Thymus (tissue), 11 donors: ENCODE results near the gene IL1RL2. TPM values are rescaled to one million over a fixed set of nuclear protein-coding genes. Genes with fewer than 3 reads are reported as not detected.

Experiments used
- DNase-seq, 9 donors: peaks; one replicate each; pipeline ENCODE4 v3.0.0-alpha.2; 2013; ENCODE audit warnings: low spot score in 9 of 9, low read depth in 6 of 9, missing footprints in 1 of 9
- H3K27ac ChIP-seq, 2 donors: one replicate each; pipeline ENCODE4 v1.5.1; 2013; ENCODE audit warnings: control low read depth in 1 of 2, low read depth in 1 of 2, low read length in 1 of 2, mild to moderate bottlenecking in 1 of 2, moderate library complexity in 1 of 2
- H3K27me3 ChIP-seq, 2 donors: one replicate each; pipeline ENCODE4 v1.5.1; 2013; ENCODE audit warnings: low read length in 1 of 2; ENCODE audit not compliant: control insufficient read depth in 2 of 2, insufficient read depth in 1 of 2
- H3K36me3 ChIP-seq, 2 donors: one replicate each; pipeline ENCODE4 v1.5.1; 2013; ENCODE audit warnings: low read length in 1 of 2, mild to moderate bottlenecking in 1 of 2, moderate library complexity in 1 of 2; ENCODE audit not compliant: control insufficient read depth in 2 of 2, insufficient read depth in 2 of 2
- H3K4me1 ChIP-seq, 2 donors: one replicate each; pipeline ENCODE4 v1.5.1; 2013; ENCODE audit warnings: low read length in 2 of 2; ENCODE audit not compliant: control insufficient read depth in 2 of 2, insufficient read depth in 2 of 2
- H3K4me3 ChIP-seq, 2 donors: one replicate each; pipeline ENCODE4 v1.5.1; 2013; ENCODE audit warnings: low read length in 2 of 2, control low read depth in 1 of 2, mild to moderate bottlenecking in 1 of 2
- H3K9me3 ChIP-seq, 2 donors: one replicate each; pipeline ENCODE4 v1.5.1; 2013; ENCODE audit warnings: low read length in 1 of 2, mild to moderate bottlenecking in 1 of 2; ENCODE audit not compliant: control insufficient read depth in 2 of 2, insufficient read depth in 1 of 2
- WGBS: extraction: QIAGEN DNeasy Blood & Tissue Kit; methylation state at CpG from one replicate; pipeline ENCODE4 v1.1.7; 2013; 5-methylcytosine and 5-hydroxymethylcytosine counted together
- polyA plus RNA-seq: library from polyadenylated mRNA; stranded (reverse); fragments of 200-250 nt; gene quantifications from one replicate; pipeline ENCODE4 v1.2.3, GENCODE V29; 2013
- total RNA-seq: library from RNA; stranded (reverse); fragments of 120-200 nt; gene quantifications from one replicate; pipeline ENCODE4 v1.2.4, GENCODE V29; 2013
- donor health status: healthy.

IL1RL2 gene
- total and polyA plus RNA-seq, 2 donors, result 0.19 to 1.1 TPM

GRCh38 chr2:102187496-102188150 is 800 bp downstream of the IL1RL2 start:
- Histone ChIP-seq H3K27ac (no peak overlapping the region), H3K4me1 (peaks cover 0 to 6% of the 10 kb centered on the region in 2 donors), H3K27me3 (peaks cover 5 to 35% of the 10 kb centered on the region in 2 donors), H3K9me3 (no peaks in the 10 kb centered on the region), H3K4me3 (peak overlapping the region; percentile 30 to 39), H3K36me3 (no peaks in the 10 kb centered on the region)
- DNase-seq, result peak in 5 of 9 donors; percentile 6 to 37 (median 12)
- 11% methylated on average over 50 of the region's 50 CpGs for WGBS

- no peaks in the 10 kb centered on the region for H3K36me3 ChIP-seq
- no peak overlapping the region for H3K4me3 ChIP-seq
- WGBS, result 94% methylated on average over 10 of the region's 10 CpGs
- no peak for DNase-seq
- H3K27ac ChIP-seq, result no peak overlapping the region
- H3K9me3 ChIP-seq, result no peaks in the 10 kb centered on the region
- peaks cover 0 to 6% of the 10 kb centered on the region in 2 donors for H3K4me1 ChIP-seq
- peaks cover 5 to 35% of the 10 kb centered on the region in 2 donors for H3K27me3 ChIP-seq
These were observed 3.7 kb downstream of the IL1RL2 start for GRCh38 chr2:102190430-102191107.

- H3K4me3 ChIP-seq, result no peak overlapping the region
- no peak for DNase-seq
- H3K4me1 ChIP-seq, result peaks cover 0 to 6% of the 10 kb centered on the region in 2 donors
- no peaks in the 10 kb centered on the region for H3K36me3 ChIP-seq
- H3K27me3 ChIP-seq, result peaks cover 5 to 30% of the 10 kb centered on the region in 2 donors
- 97% methylated on average over 1 of the region's 1 CpG for WGBS
- no peaks in the 10 kb centered on the region for H3K9me3 ChIP-seq
- no peak overlapping the region for H3K27ac ChIP-seq
These were observed 4.7 kb downstream of the IL1RL2 start for GRCh38 chr2:102191501-102191900.

- Histone ChIP-seq H3K9me3 (no peaks in the 10 kb centered on the region), H3K36me3 (no peaks in the 10 kb centered on the region), H3K27me3 (peaks cover 0 to 14% of the 10 kb centered on the region in 2 donors), H3K4me1 (peaks cover 0 to under 1% of the 10 kb centered on the region in 2 donors), H3K27ac (no peak overlapping the region), H3K4me3 (no peak overlapping the region)
- WGBS, result 94% methylated on average over 1 of the region's 1 CpG
- no peak for DNase-seq
These were observed 6.3 kb downstream of the IL1RL2 start for GRCh38 chr2:102193074-102193473.

- no peaks in the 10 kb centered on the region for H3K9me3 ChIP-seq
- 96% methylated on average over 5 of the region's 5 CpGs for WGBS
- H3K27me3 ChIP-seq, result peaks cover 0 to 6% of the 10 kb centered on the region in 2 donors
- H3K27ac ChIP-seq, result no peak overlapping the region
- H3K36me3 ChIP-seq, result no peaks in the 10 kb centered on the region
- no peak for DNase-seq
- no peaks in the 10 kb centered on the region for H3K4me1 ChIP-seq
- H3K4me3 ChIP-seq, result no peak overlapping the region
These were observed 7.9 kb downstream of the IL1RL2 start for GRCh38 chr2:102194609-102195268.

GRCh38 chr2:102197389-102198137 is 10.7 kb downstream of the IL1RL2 start:
- no peaks in the 10 kb centered on the region for H3K27me3 ChIP-seq
- peak in 1 of 9 donors; percentile 6 for DNase-seq
- H3K4me1 ChIP-seq, result no peaks in the 10 kb centered on the region
- H3K9me3 ChIP-seq, result no peaks in the 10 kb centered on the region
- H3K4me3 ChIP-seq, result no peak overlapping the region
- WGBS, result 47% methylated on average over 5 of the region's 5 CpGs
- no peak overlapping the region for H3K27ac ChIP-seq
- no peaks in the 10 kb centered on the region for H3K36me3 ChIP-seq

GRCh38 chr2:102200539-102200938 is 13.7 kb downstream of the IL1RL2 start:
- Histone ChIP-seq H3K36me3 (no peaks in the 10 kb centered on the region), H3K27me3 (no peaks in the 10 kb centered on the region), H3K27ac (no peak overlapping the region), H3K4me3 (no peak overlapping the region), H3K4me1 (no peaks in the 10 kb centered on the region), H3K9me3 (no peaks in the 10 kb centered on the region)
- 98% methylated on average over 1 of the region's 1 CpG for WGBS
- DNase-seq, result no peak

GRCh38 chr2:102204638-102205037 is 17.8 kb downstream of the IL1RL2 start:
- no peak overlapping the region for H3K27ac ChIP-seq
- no peaks in the 10 kb centered on the region for H3K27me3 ChIP-seq
- H3K4me1 ChIP-seq, result no peaks in the 10 kb centered on the region
- no peak overlapping the region for H3K4me3 ChIP-seq
- no peak for DNase-seq
- H3K36me3 ChIP-seq, result no peaks in the 10 kb centered on the region
- H3K9me3 ChIP-seq, result no peaks in the 10 kb centered on the region
